ENCODE measurements around the gene DMWD.

DNA sequence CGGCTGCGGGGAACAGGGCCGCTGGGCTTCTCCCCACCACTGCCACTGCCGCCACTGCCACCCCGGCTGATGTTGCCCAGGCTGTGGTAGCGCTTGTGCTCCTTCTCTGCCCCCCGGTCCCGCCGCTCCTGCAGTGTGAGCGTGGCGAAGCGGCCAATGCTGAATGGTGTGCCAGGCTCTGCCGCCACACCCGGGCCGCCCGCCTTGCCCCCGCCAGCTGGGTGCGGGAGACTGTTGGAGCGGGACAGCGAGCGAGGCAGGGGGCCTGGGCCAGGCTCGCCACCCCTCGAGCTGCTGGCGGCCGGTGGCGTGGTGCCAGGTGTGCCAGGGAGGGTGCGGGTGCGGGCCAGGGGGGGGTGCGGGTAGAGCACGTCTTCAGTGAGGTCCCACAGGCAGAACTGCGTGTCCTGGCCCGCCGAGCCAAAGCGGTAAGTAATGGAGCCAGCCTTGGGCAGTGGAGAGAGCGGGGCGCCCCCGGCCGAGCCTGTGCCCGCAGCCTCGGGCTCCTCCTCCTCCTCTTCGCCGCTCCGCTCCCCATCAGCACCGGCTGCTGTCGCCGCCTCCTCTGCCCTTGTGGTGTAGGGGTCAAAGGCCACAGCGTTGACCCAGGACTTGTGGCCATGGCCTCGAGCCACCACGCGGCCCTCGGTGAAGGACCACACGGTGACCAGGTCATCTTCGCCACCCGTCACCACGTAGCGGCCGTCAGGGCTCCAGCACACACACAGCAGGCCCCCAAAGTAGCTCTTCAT, 6.7 kb downstream of the DMWD start:
- TF ChIP-seq POLR2A (IDR thresholded peaks at IDR 0.05; ENCODE audit: low read depth, low read length) (no peak; the same call in 1 of the 2 replicates), POLR2AphosphoS5 (IDR thresholded peaks at IDR 0.05; ENCODE audit: low read depth, low read length) (no peak)

Measured in GM12892 (cell line).